H1 (cell line): Measurements from ENCODE around the gene TIMP3. TPM values are rescaled to one million over a fixed set of nuclear protein-coding genes. Genes with fewer than 3 reads are reported as not detected.
A peak's percentile ranks its signal among the peaks of the same experiment; 100 is the strongest.

ENCODE experiments used
- CTCF ChIA-PET: fragments of 300-600 bp; sonication (Branson Sonifier 250); formaldehyde crosslinking; loops from one replicate; lab custom pipeline; 2021; ENCODE audit not compliant: partially characterized antibody; lab: Charles Lee
- POLR2A ChIA-PET: fragments of 300-600 bp; sonication (Branson Sonifier 250); formaldehyde crosslinking; loops from one replicate; lab custom pipeline; 2021; ENCODE audit warnings: inconsistent platforms; ENCODE audit not compliant: partially characterized antibody; lab: Charles Lee
- DNase-seq, 2 experiments: peaks; one replicate each; pipeline versions ENCODE4 v3.0.0 to v3.0.0-alpha.2; 2010 to 2022; ENCODE audit warnings: low spot score in 2 of 2, low read depth in 1 of 2, mixed read lengths in 1 of 2
- FAIRE-seq: peaks from 2 replicates; lab custom pipeline; 2011; peaks lifted over from hg19 to GRCh38; lab: Jason Lieb, UNC
- H2AFZ ChIP-seq: 2 replicates; pipeline ENCODE4 v1.8.1; 2012; ENCODE audit warnings: low read length, inconsistent platforms
- H2AK5ac ChIP-seq: 2 replicates; pipeline ENCODE4 v1.6.1; 2013; ENCODE audit warnings: low read depth, low read length
- H2BK120ac ChIP-seq: replicated peaks from 2 replicates; pipeline ENCODE3; 2013; ENCODE audit warnings: low read depth, low read length, inconsistent platforms
- H2BK12ac ChIP-seq: 2 replicates; pipeline ENCODE4 v1.6.1; 2013; ENCODE audit warnings: low read depth, low read length
- H2BK15ac ChIP-seq: 2 replicates; pipeline ENCODE4 v1.6.1; 2013; ENCODE audit warnings: low read length
- H2BK20ac ChIP-seq: 2 replicates; pipeline ENCODE4 v1.6.1; 2013; ENCODE audit warnings: low read length
- H2BK5ac ChIP-seq: 2 replicates; pipeline ENCODE4 v1.6.1; 2013; ENCODE audit warnings: low read depth, low read length
- H3K14ac ChIP-seq: 2 replicates; pipeline ENCODE4 v1.6.1; 2013; ENCODE audit warnings: inconsistent platforms; ENCODE audit not compliant: insufficient read length
- H3K18ac ChIP-seq: 2 replicates; pipeline ENCODE4 v1.6.1; 2013; ENCODE audit warnings: low read length; ENCODE audit errors: extremely low read depth
- H3K23ac ChIP-seq: 2 replicates; pipeline ENCODE4 v1.6.1; 2013; ENCODE audit warnings: inconsistent platforms; ENCODE audit not compliant: insufficient read length
- H3K23me2 ChIP-seq: 2 replicates; pipeline ENCODE4 v1.6.1; 2013; ENCODE audit warnings: low read depth, low read length
- H3K27ac ChIP-seq: 2 replicates; pipeline ENCODE4 v1.6.1; 2011; ENCODE audit warnings: low read depth, low read length, inconsistent platforms
- H3K27me3 ChIP-seq, 4 experiments: replicated peaks in 1 of 4; 1 replicate in 1 of 4; 2 replicates in 3 of 4; pipeline versions ENCODE4 v1.6.1 to v1.8.1; 2011 to 2013; ENCODE audit warnings: low read length in 3 of 4, mild to moderate bottlenecking in 3 of 4, inconsistent platforms in 2 of 4, mixed read lengths in 2 of 4, moderate library complexity in 1 of 4; ENCODE audit not compliant: control insufficient read depth in 3 of 4, insufficient read depth in 3 of 4; ENCODE audit errors: extremely low read depth in 1 of 4
- H3K36me3 ChIP-seq, 4 experiments: 2 replicates each; pipeline versions ENCODE4 v1.6.1 to v1.8.1; 2011 to 2013; ENCODE audit warnings: mild to moderate bottlenecking in 4 of 4, low read length in 3 of 4, moderate library complexity in 2 of 4, control low read depth in 1 of 4, inconsistent platforms in 1 of 4; ENCODE audit not compliant: insufficient read depth in 4 of 4, control insufficient read depth in 2 of 4
- H3K4ac ChIP-seq: replicated peaks from 2 replicates; pipeline ENCODE3; 2013; ENCODE audit warnings: low read length, low read depth, mixed read lengths, inconsistent platforms; ENCODE audit not compliant: insufficient read length
- H3K4me1 ChIP-seq, 4 experiments: replicated peaks in 1 of 4; 1 replicate in 1 of 4; 2 replicates in 3 of 4; pipeline versions ENCODE4 v1.6.1 to v1.8.1; 2011 to 2013; ENCODE audit warnings: low read length in 3 of 4, inconsistent platforms in 2 of 4, mixed read lengths in 1 of 4; ENCODE audit not compliant: insufficient read depth in 4 of 4, control insufficient read depth in 3 of 4
- H3K4me2 ChIP-seq, 2 experiments: 2 replicates each; pipeline versions ENCODE4 v1.6.1 to v1.8.1; 2011 to 2013; ENCODE audit warnings: low read depth in 2 of 2, low read length in 2 of 2, control low read depth in 1 of 2, inconsistent platforms in 1 of 2, mild to moderate bottlenecking in 1 of 2; ENCODE audit not compliant: insufficient read depth in 1 of 2
- H3K4me3 ChIP-seq, 4 experiments: fragments of 200-600, 300-600 bp in 1 of 4; sonication (generic), shearing (Covaris generic), sonication (Bioruptor Twin) in 1 of 4; 2 replicates each; pipeline versions ENCODE4 v1.5.1 to v1.8.1; 2011 to 2016; ENCODE audit warnings: low read length in 4 of 4, low read depth in 3 of 4, control low read depth in 2 of 4, inconsistent platforms in 2 of 4, mild to moderate bottlenecking in 2 of 4, mixed read lengths in 1 of 4, moderate library complexity in 1 of 4; ENCODE audit not compliant: insufficient read depth in 2 of 4; ENCODE audit errors: extremely low read depth in 1 of 4
- H3K56ac ChIP-seq: replicated peaks from 2 replicates; pipeline ENCODE3; 2013; ENCODE audit warnings: low read depth, mild to moderate bottlenecking, mixed read lengths, low read length, inconsistent platforms; ENCODE audit not compliant: insufficient read length
- H3K79me1 ChIP-seq: 2 replicates; pipeline ENCODE4 v1.6.1; 2013; ENCODE audit warnings: low read depth, low read length, control low read depth
- H3K79me2 ChIP-seq, 2 experiments: 2 replicates each; pipeline versions ENCODE4 v1.6.1 to v1.8.1; 2012 to 2013; ENCODE audit warnings: low read length in 2 of 2, mild to moderate bottlenecking in 2 of 2, inconsistent platforms in 1 of 2; ENCODE audit not compliant: insufficient read depth in 2 of 2, control insufficient read depth in 1 of 2
- H3K9ac ChIP-seq, 4 experiments: replicated peaks in 1 of 4; 1 replicate in 1 of 4; 2 replicates in 3 of 4; pipeline versions ENCODE4 v1.6.1 to v1.8.1; 2011 to 2013; ENCODE audit warnings: low read depth in 3 of 4, low read length in 3 of 4, control low read depth in 2 of 4, mild to moderate bottlenecking in 2 of 4, moderate library complexity in 2 of 4, inconsistent platforms in 1 of 4; ENCODE audit errors: extremely low read depth in 1 of 4
- H3K9me3 ChIP-seq, 2 experiments: 2 replicates each; pipeline versions ENCODE4 v1.6.1 to v1.8.1; 2012 to 2013; ENCODE audit warnings: mild to moderate bottlenecking in 2 of 2, moderate library complexity in 2 of 2, control low read depth in 1 of 2, inconsistent platforms in 1 of 2, low read depth in 1 of 2, low read length in 1 of 2, mixed read lengths in 1 of 2; ENCODE audit not compliant: insufficient read depth in 2 of 2
- H4K20me1 ChIP-seq, 2 experiments: replicated peaks in 1 of 2; 2 replicates each; pipeline versions ENCODE3 to v1.8.1; 2011 to 2013; ENCODE audit warnings: inconsistent platforms in 2 of 2, low read length in 2 of 2, mild to moderate bottlenecking in 1 of 2; ENCODE audit not compliant: insufficient read depth in 2 of 2, control insufficient read depth in 1 of 2
- H4K5ac ChIP-seq: 2 replicates; pipeline ENCODE4 v1.6.1; 2013; ENCODE audit warnings: low read length, low read depth, mixed read lengths, inconsistent platforms; ENCODE audit not compliant: insufficient read length
- H4K8ac ChIP-seq: 2 replicates; pipeline ENCODE4 v1.8.0; 2013; ENCODE audit warnings: mild to moderate bottlenecking, moderate library complexity, low read length, inconsistent platforms; ENCODE audit not compliant: insufficient read depth; ENCODE audit errors: extremely low read depth
- H4K91ac ChIP-seq: replicated peaks from 2 replicates; pipeline ENCODE3; 2013; ENCODE audit warnings: low read length, mixed read lengths, inconsistent platforms; ENCODE audit not compliant: insufficient read length
- BACH1 ChIP-seq: IDR thresholded peaks from 2 replicates; pipeline ENCODE4 v1.6.1; 2012; ENCODE audit warnings: low read length, improper control_type of control experiment
- FOSL1 ChIP-seq: IDR thresholded peaks from 2 replicates; pipeline ENCODE4 v1.6.1; 2011; ENCODE audit warnings: mild to moderate bottlenecking, low read depth, low read length, moderate library complexity; ENCODE audit not compliant: insufficient read depth
- POLR2A ChIP-seq, 2 experiments: IDR thresholded peaks; 1 replicate in 1 of 2; 2 replicates in 1 of 2; pipeline ENCODE4 v1.6.1; 2011; ENCODE audit warnings: low read depth in 2 of 2, low read length in 2 of 2, mild to moderate bottlenecking in 2 of 2; ENCODE audit errors: control extremely low read depth in 1 of 2
- SIN3A ChIP-seq, 2 experiments: IDR thresholded peaks in 1 of 2; conservative IDR thresholded peaks in 1 of 2; 2 replicates each; pipeline ENCODE4 v1.6.1; 2011 to 2012; ENCODE audit warnings: low read length in 2 of 2, improper control_type of control experiment in 1 of 2, low read depth in 1 of 2, mild to moderate bottlenecking in 1 of 2
- TAF1 ChIP-seq: IDR thresholded peaks from 2 replicates; pipeline ENCODE4 v1.6.1; 2011; ENCODE audit warnings: mild to moderate bottlenecking, low read depth, low read length
- WGBS, 2 experiments: shearing (Covaris generic) in 1 of 2; methylation state at CpG; one replicate each; pipeline versions ENCODE4 v1.1.6 to v1.1.7; 2013 to 2015; ENCODE audit warnings: low lambda C conversion rate in 2 of 2, mixed read lengths in 2 of 2, inconsistent platforms in 1 of 2, low coverage in 1 of 2, missing lambda C conversion rate in 1 of 2; ENCODE audit not compliant: insufficient replicate concordance in 2 of 2, insufficient coverage in 1 of 2, insufficient read length in 1 of 2; ENCODE audit errors: extremely low coverage in 1 of 2, missing lambda C conversion rate in 1 of 2; 5-methylcytosine and 5-hydroxymethylcytosine counted together
- long read RNA-seq, 2 experiments: library from RNA in 1 of 2; library from capped mRNA in 1 of 2; stranded (forward); transcript quantifications; one replicate each; pipeline ENCODE4 v2.0.0, GENCODE V29; 2021; ENCODE audit warnings: inconsistent platforms in 1 of 2
- polyA minus RNA-seq, 3 experiments: library from RNA; depleted of rRNA, polyadenylated mRNA; stranded (reverse); fragments of >200 nt; gene quantifications; 1 replicate in 2 of 3; 2 replicates in 1 of 3; pipeline ENCODE4 v1.2.3, GENCODE V29; 2011
- polyA plus RNA-seq, 7 experiments: library from polyadenylated mRNA; depleted of rRNA in 3 of 7; stranded (reverse) in 5 of 7; unstranded in 2 of 7; fragments of >200 nt in 5 of 7; fragments of 200-250 nt in 2 of 7; gene quantifications; 1 replicate in 5 of 7; 2 replicates in 1 of 7; 4 replicates in 1 of 7; pipeline versions ENCODE4 v1.2.1 to v1.2.3, GENCODE V29; 2011 to 2013; ENCODE audit warnings: missing spikeins in 2 of 7, mixed read lengths in 2 of 7
- total RNA-seq: library from RNA; stranded (reverse); fragmentation: NEBNext Ultra II Directional; extraction: Animal tissue kit (Norgen Biotek cat#: 25700); gene quantifications from 2 replicates; pipeline ENCODE4 v1.2.1, GENCODE V29; 2021
- TF ChIP-seq, protein P1 (sequence below): IDR thresholded peaks from 2 replicates; pipeline ENCODE4 v1.6.1; 2012; ENCODE audit warnings: inconsistent platforms
- TF ChIP-seq, protein P2 (sequence below): IDR thresholded peaks from 2 replicates; pipeline ENCODE4 v1.6.1; 2012; ENCODE audit warnings: inconsistent platforms

TIMP3 gene
- total RNA-seq (4.7 and 4.8 TPM in 2 replicates), polyA plus RNA-seq (2011; rRNA removed) (1.1 and 1.3 TPM in 2 replicates), polyA minus RNA-seq (2011; rRNA and poly(A)+ RNA removed) (2.1 and 2.2 TPM in 2 replicates)
- polyA plus RNA-seq (2011; cell fraction: cytosol; rRNA removed), result 1.1 TPM
- 0.94 TPM for polyA plus RNA-seq (2011; cell fraction: nucleus; rRNA removed)
- 1.5 to 1.9 TPM (median 1.6 TPM) in 4 replicates for polyA plus RNA-seq (2012, experiment 1 of 2)
- polyA plus RNA-seq (2012, experiment 2 of 2), result 1.4 TPM
- 4.1 TPM for polyA plus RNA-seq (2013, experiment 1 of 2)
- 5.0 TPM for polyA plus RNA-seq (2013, experiment 2 of 2)
- 1.3 TPM for polyA minus RNA-seq (2011; cell fraction: cytosol; rRNA and poly(A)+ RNA removed)
- 1.4 TPM for polyA minus RNA-seq (2011; cell fraction: nucleus; rRNA and poly(A)+ RNA removed)
- long read RNA-seq, experiment 1, full-length matches to known transcripts, result 3 of 5 reads
- long read RNA-seq, experiment 1, partial matches to known transcripts, result 0 of 5 reads
- long read RNA-seq, experiment 1, other reads (novel, unspliced or antisense), result 2 of 5 reads
- long read RNA-seq, experiment 2, partial matches to known transcripts, result 0 of 2 reads
- long read RNA-seq, experiment 2, other reads (novel, unspliced or antisense), result 2 of 2 reads

DNA sequence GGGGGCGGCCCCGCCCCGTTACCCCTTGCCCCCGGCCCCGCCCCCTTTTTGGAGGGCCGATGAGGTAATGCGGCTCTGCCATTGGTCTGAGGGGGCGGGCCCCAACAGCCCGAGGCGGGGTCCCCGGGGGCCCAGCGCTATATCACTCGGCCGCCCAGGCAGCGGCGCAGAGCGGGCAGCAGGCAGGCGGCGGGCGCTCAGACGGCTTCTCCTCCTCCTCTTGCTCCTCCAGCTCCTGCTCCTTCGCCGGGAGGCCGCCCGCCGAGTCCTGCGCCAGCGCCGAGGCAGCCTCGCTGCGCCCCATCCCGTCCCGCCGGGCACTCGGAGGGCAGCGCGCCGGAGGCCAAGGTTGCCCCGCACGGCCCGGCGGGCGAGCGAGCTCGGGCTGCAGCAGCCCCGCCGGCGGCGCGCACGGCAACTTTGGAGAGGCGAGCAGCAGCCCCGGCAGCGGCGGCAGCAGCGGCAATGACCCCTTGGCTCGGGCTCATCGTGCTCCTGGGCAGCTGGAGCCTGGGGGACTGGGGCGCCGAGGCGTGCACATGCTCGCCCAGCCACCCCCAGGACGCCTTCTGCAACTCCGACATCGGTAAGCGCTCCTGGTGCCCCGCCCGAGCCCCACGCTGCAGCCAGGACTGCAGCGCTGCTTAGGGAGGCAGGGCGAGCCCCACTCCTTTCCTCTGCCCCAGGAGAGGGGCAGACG is at the start of gene TIMP3:
Gene TIMP3 (plus strand): TSS at position 169 of the 700 bp plus-strand sequence. CDS start 297 bp downstream, at position 466.
- no peak within 1 kb of the TSS for H3K23ac ChIP-seq
- H2BK20ac ChIP-seq, result no peak within 1 kb of the TSS
- no peak within 1 kb of the TSS for H2AFZ ChIP-seq
- H3K27me3 ChIP-seq, result peaks cover 0 to 33% (median 24%) of the 10 kb centered on the region in 4 experiments; a peak in 5 of 7 replicates
- H3K23me2 ChIP-seq, result peaks cover 9% of the 10 kb centered on the region; the same call in 1 of the 2 replicates
- no peak within 1 kb of the TSS for H3K27ac ChIP-seq
- H3K79me1 ChIP-seq, result no peaks in the 10 kb centered on the region
- H2BK15ac ChIP-seq, result no peak within 1 kb of the TSS
- POLR2A ChIA-PET, result interaction anchor here (0.7 to 4.1 kb wide), 7 partner anchors 9 to 154 kb away, joined by 3 to 30 read pairs (median 4); no protein-coding TSS in a partner anchor
- H3K9ac ChIP-seq, result peak within 1 kb of the TSS in 3 of 4 experiments; percentile 25 to 39 (median 26); a peak in 5 of 7 replicates
- no peak within 1 kb of the TSS; the same call in 1 of the 2 replicates for H3K18ac ChIP-seq
- no peak within 1 kb of the TSS for H2BK5ac ChIP-seq
- no peak within 1 kb of the TSS for H3K4ac ChIP-seq
- no peaks in the 10 kb centered on the region for H3K79me2 ChIP-seq
- peak within 1 kb of the TSS; percentile 80 to 94 for H3K4me2 ChIP-seq
- WGBS, 2 experiments, result 1% methylated on average over 18 of the region's 72 CpGs; no CpG with 5 or more reads in 1 of the 2 experiments
- FAIRE-seq (no peak), DNase-seq (peak; percentile 57 to 89)
- peak within 1 kb of the TSS; percentile 21 to 71 (median 46) for H3K4me3 ChIP-seq
- peak within 1 kb of the TSS; percentile 73 for H4K8ac ChIP-seq
- peak within 1 kb of the TSS; percentile 90; the same call in 1 of the 2 replicates for H2AK5ac ChIP-seq
- H3K14ac ChIP-seq, result no peak within 1 kb of the TSS
- CTCF ChIA-PET, result interaction anchor here (0.6 to 12.8 kb wide), 6 partner anchors 11 to 466 kb away, joined by 3 to 167 read pairs (median 4); no protein-coding TSS in a partner anchor
- no peak within 1 kb of the TSS for H4K91ac ChIP-seq
- H4K5ac ChIP-seq, result no peak within 1 kb of the TSS
- no peaks in the 10 kb centered on the region for H3K36me3 ChIP-seq
- H2BK120ac ChIP-seq, result no peak within 1 kb of the TSS
- no peak within 1 kb of the TSS for H3K56ac ChIP-seq
- H2BK12ac ChIP-seq, result no peak within 1 kb of the TSS
- no peaks in the 10 kb centered on the region for H3K9me3 ChIP-seq
- peaks cover 3 to 20% (median 9%) of the 10 kb centered on the region in 4 experiments for H3K4me1 ChIP-seq
- H4K20me1 ChIP-seq, result peaks cover 8 to 20% of the 10 kb centered on the region in 2 experiments
- TF ChIP-seq, protein P1, sequence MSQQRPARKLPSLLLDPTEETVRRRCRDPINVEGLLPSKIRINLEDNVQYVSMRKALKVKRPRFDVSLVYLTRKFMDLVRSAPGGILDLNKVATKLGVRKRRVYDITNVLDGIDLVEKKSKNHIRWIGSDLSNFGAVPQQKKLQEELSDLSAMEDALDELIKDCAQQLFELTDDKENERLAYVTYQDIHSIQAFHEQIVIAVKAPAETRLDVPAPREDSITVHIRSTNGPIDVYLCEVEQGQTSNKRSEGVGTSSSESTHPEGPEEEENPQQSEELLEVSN, result peak; percentile 33; the same call in 1 of the 2 replicates
- TF ChIP-seq TAF1 (peak; percentile 91), POLR2A (IDR thresholded peaks at IDR 0.05; ENCODE audit: control extremely low read depth in 1 of 2, low read depth in 2 of 2, low read length in 2 of 2) (peak; percentile 90 to 94), SIN3A (conservative IDR thresholded peaks at IDR 0.05 in 1 of 2, IDR thresholded peaks at IDR 0.05 in 1 of 2; ENCODE audit: low read depth in 1 of 2, low read length in 2 of 2) (peak in 1 of 2 experiments; percentile 33; a peak in 1 of 4 replicates), FOSL1 (no peak), BACH1 (no peak)
- TF ChIP-seq, protein P2, sequence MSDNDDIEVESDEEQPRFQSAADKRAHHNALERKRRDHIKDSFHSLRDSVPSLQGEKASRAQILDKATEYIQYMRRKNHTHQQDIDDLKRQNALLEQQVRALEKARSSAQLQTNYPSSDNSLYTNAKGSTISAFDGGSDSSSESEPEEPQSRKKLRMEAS, result peak; percentile 44
